ENCODE measurements around the gene PDE6D.

Gene PDE6D

DNA sequence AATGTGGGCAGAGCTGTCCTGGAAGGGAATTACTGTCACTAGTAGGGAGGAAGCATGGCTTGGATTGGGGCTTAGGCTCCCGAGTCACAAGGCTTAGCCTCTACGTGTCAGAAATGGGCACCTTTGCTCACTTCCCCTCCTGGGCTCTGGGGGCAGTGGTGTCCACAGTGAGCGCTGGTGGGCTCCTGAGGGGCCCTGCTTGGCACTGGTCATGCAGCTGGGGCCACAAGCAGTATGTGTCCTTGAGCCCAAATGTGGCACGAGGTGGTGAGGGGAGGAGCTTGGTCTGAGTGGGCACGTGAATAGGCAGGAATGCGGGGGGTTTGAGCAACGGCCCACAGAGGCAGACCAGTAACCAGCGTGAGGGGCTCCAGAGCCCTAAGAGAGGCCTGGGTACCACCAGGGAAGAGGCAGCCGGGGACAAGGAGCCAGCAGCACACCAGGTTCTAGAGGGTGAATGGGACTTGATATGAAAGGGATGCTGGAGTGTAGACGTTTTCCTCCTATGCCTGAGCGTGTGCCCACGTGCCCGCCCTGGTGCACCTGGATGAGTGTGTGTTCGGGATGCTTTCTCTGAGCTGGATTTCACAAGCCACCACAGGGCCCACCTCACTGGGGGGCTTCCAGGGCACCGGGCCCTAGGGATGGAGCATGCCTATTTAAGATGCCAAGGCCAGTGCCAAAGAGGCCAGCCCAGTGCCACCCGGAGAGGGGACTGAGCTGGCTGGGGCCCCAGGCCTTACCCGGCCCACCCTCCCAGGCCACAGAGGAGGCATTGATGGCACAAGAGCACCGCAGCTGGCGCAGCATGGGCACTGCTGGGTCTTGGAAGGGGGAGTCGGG lies 95.5 kb downstream of the PDE6D start:
- DNase-seq (ENCODE audit: insufficient read length, low spot score) = no peak
- no peak for FAIRE-seq

DNA sequence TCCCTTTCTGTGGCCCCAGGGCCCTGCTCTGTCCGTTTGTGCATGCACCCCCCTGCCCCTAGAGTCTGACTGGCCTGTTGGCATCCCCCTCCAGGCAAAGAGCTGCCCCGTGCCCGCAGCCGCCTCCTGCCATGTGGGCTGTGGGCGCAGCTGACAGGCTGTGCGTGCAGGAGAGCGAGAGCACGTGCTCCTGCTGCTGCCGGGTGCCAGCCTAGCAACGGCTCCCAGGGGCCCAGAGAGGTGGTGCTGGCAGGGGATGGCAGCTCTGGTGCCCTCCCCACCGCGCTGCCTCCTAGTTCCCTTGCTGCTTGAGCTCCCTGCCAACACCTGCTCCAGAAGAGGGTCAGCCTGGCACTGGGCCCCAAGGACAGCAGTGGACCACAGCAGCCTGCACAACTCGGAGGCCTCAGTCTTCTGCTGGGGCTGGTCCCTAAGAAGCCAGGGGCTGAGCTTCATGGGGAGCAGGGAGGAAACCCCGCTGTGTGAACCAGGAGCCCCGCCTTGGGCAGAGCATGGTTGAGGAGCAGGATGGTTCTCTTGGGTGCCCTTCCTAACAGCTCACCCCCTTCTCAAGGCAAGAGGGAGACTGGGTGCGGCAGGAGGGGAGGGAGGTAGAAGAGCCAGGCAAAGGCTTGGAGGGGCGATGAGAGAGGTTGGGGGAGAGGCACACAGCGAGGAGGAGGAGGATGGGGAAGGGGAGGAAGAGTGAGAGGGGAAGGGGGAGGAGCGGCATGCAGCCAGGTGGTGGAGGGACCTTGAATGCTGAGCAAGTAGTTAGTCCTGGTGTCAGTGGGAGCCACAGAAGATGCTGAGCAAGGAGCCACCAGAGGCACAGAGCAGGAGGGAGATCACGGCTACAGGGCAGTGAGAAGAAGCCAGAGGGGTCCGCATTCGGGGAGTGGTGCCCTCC lies 96.5 kb downstream of the PDE6D start:
- no peak for DNase-seq (ENCODE audit: insufficient read length, low spot score)
- no peak for FAIRE-seq

DNA sequence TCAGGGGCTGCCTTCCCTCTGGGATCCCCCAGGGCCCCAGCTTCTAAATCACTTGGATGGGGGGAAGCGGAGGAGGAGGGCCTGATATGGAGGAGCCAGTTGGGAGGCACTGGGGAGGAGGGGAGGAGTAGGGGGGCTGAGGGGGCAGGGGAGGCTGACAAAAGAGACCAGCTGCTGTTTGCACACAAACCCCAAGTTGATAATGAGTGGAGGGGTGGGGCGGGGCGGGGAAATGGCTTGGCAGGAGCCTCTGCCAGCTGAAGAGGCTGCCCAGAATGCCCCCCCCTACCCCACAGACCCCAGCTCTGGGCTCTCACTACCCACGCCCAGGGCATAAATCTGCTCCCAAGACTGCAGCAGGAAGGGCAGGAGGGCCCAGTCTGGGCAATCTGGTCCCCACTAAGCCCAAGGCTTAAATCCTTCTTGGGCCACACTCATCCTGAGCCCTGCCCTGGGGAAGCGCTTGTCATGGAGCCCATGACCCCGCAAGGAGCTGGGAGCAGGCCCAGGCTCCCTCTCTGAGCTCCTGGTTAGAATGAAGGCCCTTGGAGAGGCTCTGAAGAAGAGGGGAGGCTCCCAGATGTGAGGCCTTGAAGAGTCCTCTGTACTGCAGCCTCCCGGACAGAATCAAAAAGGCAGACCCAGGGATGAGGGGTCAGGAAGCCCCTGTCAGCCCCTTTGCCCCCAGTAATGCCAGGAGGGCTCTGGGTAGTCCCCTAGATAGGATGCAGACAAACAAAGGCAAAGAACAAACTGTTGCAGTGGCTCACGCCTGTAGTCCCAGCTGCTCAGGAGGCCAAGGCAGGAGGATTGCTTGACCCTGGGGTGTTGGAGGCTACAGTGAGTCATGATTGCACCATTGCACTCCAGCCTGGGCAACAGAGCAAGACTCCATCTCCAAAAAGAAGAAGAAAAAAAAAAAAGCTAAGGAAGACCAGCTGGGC lies 97.5 kb downstream of the PDE6D start:
- DNase-seq (ENCODE audit: insufficient read length, low spot score) (no peak), FAIRE-seq (no peak)

DNA sequence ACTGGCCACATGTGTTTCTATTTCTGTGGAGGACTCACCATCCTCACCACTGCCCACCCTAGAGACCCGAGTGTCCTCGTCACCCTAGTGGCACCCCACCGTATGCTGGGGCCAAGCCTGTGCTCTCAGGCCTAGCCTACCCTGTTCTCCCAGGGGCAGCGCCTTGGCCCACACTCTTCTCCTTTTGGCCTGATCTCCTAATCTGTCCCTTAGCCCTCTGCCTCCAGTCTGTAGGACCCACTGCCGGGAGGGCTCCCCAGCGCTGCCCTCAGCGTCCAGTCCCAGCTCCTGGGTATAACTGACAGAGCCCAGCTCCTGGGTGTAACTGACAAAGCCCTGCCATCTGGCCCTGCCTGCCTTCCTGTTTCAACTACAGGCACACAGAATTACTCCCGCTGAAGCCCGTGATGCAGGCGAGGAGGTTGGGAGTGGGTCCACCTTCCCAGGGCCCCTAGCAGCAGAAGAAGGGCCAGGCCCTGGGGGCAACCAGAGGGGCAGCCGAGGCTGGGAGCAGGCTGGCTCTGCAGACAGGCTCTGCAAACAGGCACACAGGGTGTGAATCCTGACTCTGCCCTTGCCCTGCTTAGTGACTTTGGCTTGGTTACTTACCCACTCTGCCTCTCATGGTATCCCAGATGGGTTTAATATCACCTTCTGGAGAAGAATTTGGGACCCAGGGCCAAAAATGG lies 98.3 kb downstream of the PDE6D start:
- DNase-seq (ENCODE audit: insufficient read length, low spot score) (no peak), FAIRE-seq (no peak)
